K562 (cell line): ENCODE measurements around the gene LATS2. TPM values are rescaled to one million over a fixed set of nuclear protein-coding genes. Genes with fewer than 3 reads are reported as not detected.

Experiments
- ATAC-seq: fragments of 200-7000 bp; cut with Tn5 transposase; 3 replicates; pipeline ENCODE4 v1.9.1; 2020; ENCODE audit warnings: moderate library complexity
- BruUV-seq: library from RNA; stranded (reverse); fragments of 400-500 nt; replicated peaks from 2 replicates; lab custom pipeline; 2021; lab: Mats Ljungman, UMichigan
- CTCF ChIA-PET: fragments of 300-600 bp; formaldehyde crosslinking; extraction: SDS; loops from one replicate; lab custom pipeline; 2021; ENCODE audit warnings: low intra/inter-chr PET ratio; lab: Yijun Ruan, JAX
- POLR2A ChIA-PET: fragments of 300-600, 350-650 bp; sonication (Branson Sonifier 250); formaldehyde crosslinking; extraction: SDS; loops from one replicate; lab custom pipeline; 2021; ENCODE audit warnings: antibody characterized with exemption, inconsistent platforms; lab: Yijun Ruan, JAX
- DNase-seq, 4 experiments: peaks; one replicate each; pipeline versions ENCODE4 v3.0.0 to v3.0.0-alpha.2; 2011 to 2018; ENCODE audit warnings: low spot score in 3 of 4, mixed read lengths in 3 of 4; ENCODE audit errors: extremely low read depth in 1 of 4
- FAIRE-seq: peaks from 2 replicates; lab custom pipeline; 2011; peaks lifted over from hg19 to GRCh38; lab: Jason Lieb, UNC
- H2AFZ ChIP-seq: 2 replicates; pipeline ENCODE4 v1.6.0; 2011; ENCODE audit warnings: low read depth, low read length, control low read depth, inconsistent platforms
- H3K27ac ChIP-seq: fragments of 200-600 bp; 3 replicates; pipeline ENCODE4 v1.8.0; 2011; ENCODE audit warnings: low read depth, mild to moderate bottlenecking, control low read depth, inconsistent platforms, low read length, moderate library complexity, mixed read lengths; ENCODE audit errors: extremely low read depth
- H3K27me3 ChIP-seq, 2 experiments: fragments of 300-600 bp in 1 of 2; 2 replicates in 1 of 2; 3 replicates in 1 of 2; pipeline versions ENCODE4 v1.6.0 to v1.8.0; 2011; ENCODE audit warnings: inconsistent platforms in 2 of 2, low read length in 2 of 2, mild to moderate bottlenecking in 1 of 2, mixed read lengths in 1 of 2, moderate library complexity in 1 of 2; ENCODE audit not compliant: control insufficient read depth in 2 of 2, insufficient read depth in 2 of 2
- H3K36me3 ChIP-seq: fragments of 300-600 bp; 3 replicates; pipeline ENCODE4 v1.8.0; 2011; ENCODE audit warnings: mild to moderate bottlenecking, low read length, inconsistent platforms; ENCODE audit not compliant: control insufficient read depth, insufficient read depth
- H3K4me1 ChIP-seq, 2 experiments: fragments of 200-600 bp in 1 of 2; replicated peaks in 1 of 2; 2 replicates in 1 of 2; 3 replicates in 1 of 2; pipeline versions ENCODE4 v1.5.1 to v1.8.0; 2011; ENCODE audit warnings: inconsistent platforms in 2 of 2, low read length in 2 of 2, mild to moderate bottlenecking in 1 of 2, mixed read lengths in 1 of 2, moderate library complexity in 1 of 2; ENCODE audit not compliant: control insufficient read depth in 2 of 2, insufficient read depth in 2 of 2
- H3K4me2 ChIP-seq: 2 replicates; pipeline ENCODE4 v1.6.1; 2011; ENCODE audit warnings: low read length, control low read depth, inconsistent platforms, mixed read lengths; ENCODE audit not compliant: insufficient read depth
- H3K4me3 ChIP-seq: fragments of 200-600 bp; sonication (generic), shearing (Covaris generic); 2 replicates; pipeline ENCODE4 v1.5.1; 2016; ENCODE audit warnings: control low read depth, inconsistent platforms
- H3K79me2 ChIP-seq: fragments of 200-600 bp; 3 replicates; pipeline ENCODE4 v1.8.0; 2011; ENCODE audit warnings: low read length, inconsistent platforms; ENCODE audit not compliant: control insufficient read depth, insufficient read depth
- H3K9ac ChIP-seq, 2 experiments: 2 replicates each; pipeline versions ENCODE4 v1.6.0 to v1.6.1; 2011; ENCODE audit warnings: low read depth in 2 of 2, low read length in 2 of 2, control low read depth in 1 of 2, inconsistent platforms in 1 of 2, mild to moderate bottlenecking in 1 of 2, mixed read lengths in 1 of 2; ENCODE audit not compliant: insufficient read depth in 1 of 2
- H3K9me1 ChIP-seq: one replicate; pipeline ENCODE4 v1.6.0; 2011; ENCODE audit warnings: inconsistent platforms, mild to moderate bottlenecking, low read length, moderate library complexity; ENCODE audit not compliant: control insufficient read depth, insufficient read depth
- H3K9me3 ChIP-seq: replicated peaks from 2 replicates; pipeline ENCODE4 v1.5.1; 2011; ENCODE audit warnings: low read depth, low read length, inconsistent platforms; ENCODE audit not compliant: control insufficient read depth, insufficient read depth
- H4K20me1 ChIP-seq: replicated peaks from 2 replicates; pipeline ENCODE4 v1.6.1; 2011; ENCODE audit warnings: low read length, inconsistent platforms, mixed read lengths; ENCODE audit not compliant: control insufficient read depth, insufficient read depth
- CSDE1 ChIP-seq, 2 experiments: fragments of 450-650 bp; IDR thresholded peaks; 2 replicates each; pipeline ENCODE4 v1.6.1; 2016; ENCODE audit warnings: mild to moderate bottlenecking in 1 of 2
- FOXK2 ChIP-seq, 2 experiments: fragments of 450-650 bp; IDR thresholded peaks in 1 of 2; conservative IDR thresholded peaks in 1 of 2; 2 replicates each; pipeline ENCODE4 v1.6.1; 2016; ENCODE audit warnings: low read depth in 2 of 2, mild to moderate bottlenecking in 1 of 2
- MTA2 ChIP-seq: fragments of 450-650 bp; IDR thresholded peaks from 2 replicates; pipeline ENCODE4 v1.6.1; 2016; ENCODE audit warnings: low read depth
- PTTG1 ChIP-seq: fragments of 450-650 bp; IDR thresholded peaks from 2 replicates; pipeline ENCODE4 v1.6.1; 2016; ENCODE audit warnings: low read depth, mild to moderate bottlenecking, missing genetic modification characterization, missing compliant biosample characterization
- SLC30A9 ChIP-seq: fragments of 250-450 bp; sonication (Bioruptor Pico); IDR thresholded peaks from 2 replicates; pipeline ENCODE4 v1.8.0; 2022; ENCODE audit warnings: mild to moderate bottlenecking, moderate library complexity
- SMARCA4 ChIP-seq: fragments of 450-650 bp; IDR thresholded peaks from 2 replicates; pipeline ENCODE4 v1.6.1; 2016
- ZBTB8A ChIP-seq: fragments of 450-650 bp; IDR thresholded peaks from 2 replicates; pipeline ENCODE4 v1.6.1; 2018; ENCODE audit warnings: mild to moderate bottlenecking, moderate library complexity; ENCODE audit not compliant: partially characterized antibody
- WGBS: fragments of 100-300 bp; shearing (Covaris generic); methylation state at CpG from one replicate; pipeline ENCODE4 v1.1.6; 2016; ENCODE audit warnings: low coverage, mixed read lengths; ENCODE audit not compliant: insufficient coverage; ENCODE audit errors: missing lambda C conversion rate; 5-methylcytosine and 5-hydroxymethylcytosine counted together
- in situ Hi-C: fragments of 300-500 bp; cut with MboI; formaldehyde crosslinking; loops from 4 replicates; pipeline ENCODE4 v1.15.0; 2018; ENCODE audit warnings: inconsistent platforms, mixed read lengths
- intact Hi-C: fragments of 100-400 bp; cut with micrococcal nuclease; formaldehyde crosslinking; loops from 2 replicates; pipeline ENCODE4 v1.14.2; 2022
- polyA plus RNA-seq, 8 experiments: library from polyadenylated mRNA; depleted of rRNA in 4 of 8; stranded (reverse) in 5 of 8; unstranded in 3 of 8; fragments of >200 nt; fragmentation: Nextera tagmentation in 2 of 8; fragmentation: Illumina TruSeq in 1 of 8; extraction: Ambion mirVana in 2 of 8; extraction: Trizol in 1 of 8; gene quantifications; 2 replicates each; pipeline versions ENCODE4 v1.2.1 to v1.2.3, GENCODE V29; 2011 to 2014; ENCODE audit warnings: inconsistent platforms in 1 of 8, missing spikeins in 1 of 8
- total RNA-seq, 7 experiments: library from RNA; depleted of rRNA in 6 of 7; stranded (reverse); fragments of >200 nt in 6 of 7; fragmentation: Illumina TruSeq in 2 of 7; extraction: Trizol in 2 of 7; gene quantifications; 2 replicates each; pipeline versions ENCODE4 v1.2.1 to v1.2.3, GENCODE V29; 2011 to 2021; ENCODE audit warnings: low replicate concordance in 1 of 7
- TF ChIP-seq, protein P1 (sequence below): IDR thresholded peaks from 2 replicates; pipeline ENCODE4 v1.6.1; 2012; ENCODE audit warnings: low read depth, low read length, improper control_type of control experiment, borderline replicate concordance

Gene LATS2
- total and polyA plus RNA-seq, 9 of the 15 experiments (the other 6 are each of a cell fraction or from before 2014, with no cell fraction given) = 0.18 to 3.7 (median 0.76) TPM

DNA sequence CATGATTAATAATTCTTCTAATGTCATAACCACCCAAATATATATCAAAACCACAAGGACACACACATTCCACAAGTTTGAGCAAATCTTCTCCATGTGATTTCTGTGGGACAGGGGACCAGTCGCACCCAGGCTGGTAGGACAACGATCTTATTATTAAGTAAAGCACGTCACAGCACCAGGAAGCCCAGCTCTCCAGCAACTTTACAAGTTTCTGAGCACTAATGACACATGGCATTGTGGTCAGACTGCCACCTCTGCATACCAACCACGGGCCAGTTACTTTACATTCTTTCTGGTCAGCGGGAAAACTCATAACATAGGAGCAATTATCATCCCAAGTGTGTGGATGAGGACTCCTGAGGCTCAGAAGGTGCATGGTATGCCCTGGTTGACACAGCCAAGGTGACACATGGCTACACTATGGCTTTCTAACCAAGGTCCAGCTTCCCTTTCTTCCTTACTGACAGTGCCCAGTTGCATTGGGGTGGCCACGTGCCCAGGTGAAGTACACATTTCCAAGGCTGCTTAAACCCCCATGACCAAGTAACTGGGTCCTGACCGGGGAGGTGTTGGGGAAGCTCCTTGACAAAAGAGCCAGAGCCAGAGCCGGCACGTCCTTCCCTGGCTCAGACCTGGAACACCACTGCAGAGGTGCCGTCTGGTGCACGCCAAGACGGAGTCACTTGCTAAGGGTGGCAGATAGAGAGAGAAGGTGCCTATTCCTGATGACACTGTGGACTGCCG lies 27.4 kb downstream of the LATS2 start:
- CTCF ChIA-PET = no interaction called here
- no peaks in the 10 kb centered on the region for H3K36me3 ChIP-seq
- in situ Hi-C loops = no loop called here
- no peak overlapping the region for H3K4me3 ChIP-seq
- BruUV-seq = no TSS peak
- no peak overlapping the region for H3K9ac ChIP-seq
- H3K4me2 ChIP-seq = no peak overlapping the region
- no peak for FAIRE-seq
- H3K9me1 ChIP-seq = no peaks in the 10 kb centered on the region
- no peak for DNase-seq
- no peaks in the 10 kb centered on the region for H3K9me3 ChIP-seq
- H3K27me3 ChIP-seq = 0 out of 5 replicates have a peak, but pooled peaks cover 0 to 4% of the 10 kb centered on the region in 2 experiments
- H3K27ac ChIP-seq = no peak overlapping the region
- no peak for TF ChIP-seq SMARCA4
- TF ChIP-seq MTA2 = no peak
- no peak for TF ChIP-seq SLC30A9 (CRISPR knock-in tag)
- no peak for TF ChIP-seq CSDE1 (IDR thresholded peaks at IDR 0.05)
- TF ChIP-seq, protein P1, sequence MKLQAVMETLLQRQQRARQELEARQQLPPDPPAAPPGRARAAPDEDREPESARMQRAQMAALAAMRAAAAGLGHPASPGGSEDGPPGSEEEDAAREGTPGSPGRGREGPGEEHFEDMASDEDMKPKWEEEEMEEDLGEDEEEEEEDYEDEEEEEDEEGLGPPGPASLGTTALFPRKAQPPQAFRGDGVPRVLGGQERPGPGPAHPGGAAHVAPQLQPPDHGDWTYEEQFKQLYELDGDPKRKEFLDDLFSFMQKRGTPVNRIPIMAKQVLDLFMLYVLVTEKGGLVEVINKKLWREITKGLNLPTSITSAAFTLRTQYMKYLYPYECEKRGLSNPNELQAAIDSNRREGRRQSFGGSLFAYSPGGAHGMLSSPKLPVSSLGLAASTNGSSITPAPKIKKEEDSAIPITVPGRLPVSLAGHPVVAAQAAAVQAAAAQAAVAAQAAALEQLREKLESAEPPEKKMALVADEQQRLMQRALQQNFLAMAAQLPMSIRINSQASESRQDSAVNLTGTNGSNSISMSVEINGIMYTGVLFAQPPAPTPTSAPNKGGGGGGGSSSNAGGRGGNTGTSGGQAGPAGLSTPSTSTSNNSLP = no peak
- no peak for TF ChIP-seq FOXK2 (conservative IDR thresholded peaks at IDR 0.05 in 1 of 2, IDR thresholded peaks at IDR 0.05 in 1 of 2; ENCODE audit: low read depth in 2 of 2)
- TF ChIP-seq ZBTB8A = no peak
- no peak for TF ChIP-seq PTTG1
- H3K4me1 ChIP-seq = peaks cover 0 to 3% of the 10 kb centered on the region in 2 experiments; a peak in 2 of 5 replicates
- no peaks in the 10 kb centered on the region for H3K79me2 ChIP-seq
- intact Hi-C loops = no loop called here
- POLR2A ChIA-PET = no interaction called here
- H4K20me1 ChIP-seq = no peaks in the 10 kb centered on the region
- 41% methylated on average over 8 of the region's 13 CpGs for WGBS
- no peak overlapping the region for H2AFZ ChIP-seq
- ATAC-seq = no peak; the same call in 2 of the 3 replicates
